ENCODE data around the gene TOP3A. TPM values are rescaled to one million over a fixed set of nuclear protein-coding genes. Genes with fewer than 3 reads are reported as not detected.

The TOP3A gene
- polyA plus RNA-seq, 1 experiment, result 13.0 TPM

DNA sequence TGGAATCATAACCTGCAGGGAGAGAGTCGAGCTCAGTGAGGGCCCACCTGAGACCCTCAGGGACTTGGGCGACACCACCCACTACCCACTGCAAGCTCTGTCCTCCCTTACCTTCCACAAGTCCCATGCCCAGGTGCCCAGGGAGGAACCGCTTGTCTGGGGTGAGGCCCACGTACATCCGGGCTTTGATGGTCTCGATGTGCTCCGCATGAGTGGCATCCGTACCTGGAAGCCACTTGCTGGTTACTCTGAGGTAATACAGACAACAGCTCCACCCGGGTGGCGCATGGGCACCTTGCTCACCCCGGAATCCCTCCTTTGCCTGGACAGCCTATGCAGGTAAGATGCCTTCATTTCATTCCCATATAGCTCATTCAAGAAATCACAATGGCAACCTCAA is 29.5 kb downstream of the TOP3A start:
- ChIA-PET POLR2A (no interaction called here), CTCF (interaction anchor here (1.4 kb wide), 1 partner anchor 35 kb away, joined by 3 read pairs; no protein-coding TSS in a partner anchor)
- H3K27me3 ChIP-seq (ENCODE audit: control insufficient read depth, insufficient read depth, low read length), result no peaks in the 10 kb centered on the region
- TF ChIP-seq, protein P1, sequence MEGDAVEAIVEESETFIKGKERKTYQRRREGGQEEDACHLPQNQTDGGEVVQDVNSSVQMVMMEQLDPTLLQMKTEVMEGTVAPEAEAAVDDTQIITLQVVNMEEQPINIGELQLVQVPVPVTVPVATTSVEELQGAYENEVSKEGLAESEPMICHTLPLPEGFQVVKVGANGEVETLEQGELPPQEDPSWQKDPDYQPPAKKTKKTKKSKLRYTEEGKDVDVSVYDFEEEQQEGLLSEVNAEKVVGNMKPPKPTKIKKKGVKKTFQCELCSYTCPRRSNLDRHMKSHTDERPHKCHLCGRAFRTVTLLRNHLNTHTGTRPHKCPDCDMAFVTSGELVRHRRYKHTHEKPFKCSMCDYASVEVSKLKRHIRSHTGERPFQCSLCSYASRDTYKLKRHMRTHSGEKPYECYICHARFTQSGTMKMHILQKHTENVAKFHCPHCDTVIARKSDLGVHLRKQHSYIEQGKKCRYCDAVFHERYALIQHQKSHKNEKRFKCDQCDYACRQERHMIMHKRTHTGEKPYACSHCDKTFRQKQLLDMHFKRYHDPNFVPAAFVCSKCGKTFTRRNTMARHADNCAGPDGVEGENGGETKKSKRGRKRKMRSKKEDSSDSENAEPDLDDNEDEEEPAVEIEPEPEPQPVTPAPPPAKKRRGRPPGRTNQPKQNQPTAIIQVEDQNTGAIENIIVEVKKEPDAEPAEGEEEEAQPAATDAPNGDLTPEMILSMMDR (IDR thresholded peaks at IDR 0.05; ENCODE audit: insufficient read depth, low read depth, low read length), result no peak
- H3K36me3 ChIP-seq (ENCODE audit: control insufficient read depth, insufficient read depth, low read length), result peaks cover 33% of the 10 kb centered on the region
- H3K4me3 ChIP-seq (ENCODE audit: low read depth, low read length), result no peak overlapping the region
- DNase-seq (ENCODE audit: low read depth), result no peak

DNA sequence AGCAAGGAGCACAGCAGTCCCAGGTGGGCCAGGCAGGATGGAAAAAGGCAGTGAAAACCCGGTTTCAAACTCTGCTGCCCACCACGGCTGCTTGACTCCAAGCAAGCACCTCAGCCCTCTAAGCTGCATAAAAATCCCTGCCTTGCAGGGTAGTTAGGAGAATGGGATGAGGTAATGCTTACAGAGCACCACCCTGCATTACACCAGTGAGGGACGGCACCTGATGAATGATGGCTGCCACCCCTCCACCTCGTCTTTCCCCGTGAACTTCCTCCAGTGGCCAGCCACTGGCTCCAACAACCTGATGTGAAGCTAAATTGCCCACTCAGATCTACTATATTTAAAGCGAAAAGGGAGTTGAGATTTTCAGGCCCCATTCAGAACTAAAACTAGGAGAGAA is 33.0 kb downstream of the TOP3A start:
- TF ChIP-seq, protein P1 (IDR thresholded peaks at IDR 0.05; ENCODE audit: insufficient read depth, low read depth, low read length), result no peak
- no peak for DNase-seq (ENCODE audit: low read depth)
- ChIA-PET CTCF (interaction anchor here (0.9 to 1.2 kb wide), 3 partner anchors 20 to 66 kb away, joined by 3 read pairs; no protein-coding TSS in a partner anchor), POLR2A (no interaction called here)
- H3K27me3 ChIP-seq (ENCODE audit: control insufficient read depth, insufficient read depth, low read length), result no peaks in the 10 kb centered on the region
- H3K4me3 ChIP-seq (ENCODE audit: low read depth, low read length), result no peak overlapping the region
- peaks cover 38% of the 10 kb centered on the region for H3K36me3 ChIP-seq (ENCODE audit: control insufficient read depth, insufficient read depth, low read length)

DNA sequence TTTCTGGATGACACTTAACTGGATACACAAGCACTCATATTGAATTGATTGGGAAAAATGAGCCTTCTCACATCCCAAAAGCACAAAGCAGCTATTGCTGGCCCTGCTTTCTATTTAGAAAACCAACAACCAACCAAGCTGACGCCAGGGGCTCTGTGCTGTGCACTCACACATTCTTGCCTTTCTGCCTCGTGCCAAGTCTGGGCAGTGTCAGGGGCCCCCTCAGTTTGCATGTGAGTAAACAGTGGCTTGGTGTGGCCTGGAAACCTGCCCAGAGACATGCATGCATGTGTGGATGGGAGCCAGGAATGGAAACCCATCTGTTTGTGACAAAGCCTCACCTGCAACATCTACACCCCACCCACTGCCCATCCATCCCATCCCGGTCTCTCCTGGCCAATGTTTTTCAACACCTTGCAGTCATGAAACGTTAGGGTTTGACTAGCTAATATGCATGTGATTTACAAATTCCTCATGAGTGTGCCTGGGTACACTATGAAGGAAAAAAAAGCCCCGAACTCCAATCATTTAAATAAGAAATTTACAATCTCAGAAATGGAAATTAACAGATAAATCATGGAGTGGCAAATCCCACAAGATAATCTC is 33.9 kb downstream of the TOP3A start:
- DNase-seq (ENCODE audit: low read depth), result no peak
- peaks cover 46% of the 10 kb centered on the region for H3K36me3 ChIP-seq (ENCODE audit: control insufficient read depth, insufficient read depth, low read length)
- H3K4me3 ChIP-seq (ENCODE audit: low read depth, low read length), result no peak overlapping the region
- CTCF ChIA-PET, result interaction anchor here (1.2 kb wide), 1 partner anchor 19 kb away, joined by 3 read pairs; no protein-coding TSS in a partner anchor
- TF ChIP-seq, protein P1 (IDR thresholded peaks at IDR 0.05; ENCODE audit: insufficient read depth, low read depth, low read length), result no peak
- POLR2A ChIA-PET, result no interaction called here
- H3K27me3 ChIP-seq (ENCODE audit: control insufficient read depth, insufficient read depth, low read length), result no peaks in the 10 kb centered on the region

DNA sequence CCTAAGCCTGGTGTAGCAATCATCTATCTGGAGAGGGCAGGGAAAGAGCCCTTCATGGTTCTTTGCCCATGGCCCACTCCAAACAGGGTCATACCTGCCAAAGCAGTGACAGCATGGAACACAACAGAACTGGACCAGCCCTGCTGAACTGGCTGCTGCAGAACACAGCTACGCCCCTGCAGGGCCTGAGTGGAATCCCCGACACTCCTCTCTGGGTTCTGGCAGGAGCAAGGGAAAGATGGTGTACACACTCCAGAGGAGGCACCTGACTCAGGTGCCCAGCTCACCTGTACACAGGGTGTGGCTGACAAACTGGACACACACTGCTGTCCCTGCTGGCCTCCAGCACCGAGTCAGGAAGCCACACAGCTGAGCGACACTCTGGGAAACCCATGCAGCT is 34.5 kb downstream of the TOP3A start:
- Histone ChIP-seq H3K4me3 (ENCODE audit: low read depth, low read length) (no peak overlapping the region), H3K36me3 (ENCODE audit: control insufficient read depth, insufficient read depth, low read length) (peaks cover 42% of the 10 kb centered on the region), H3K27me3 (ENCODE audit: control insufficient read depth, insufficient read depth, low read length) (no peaks in the 10 kb centered on the region)
- TF ChIP-seq, protein P1 (IDR thresholded peaks at IDR 0.05; ENCODE audit: insufficient read depth, low read depth, low read length), result no peak
- CTCF ChIA-PET, result no interaction called here
- POLR2A ChIA-PET, result no interaction called here
- DNase-seq (ENCODE audit: low read depth), result no peak

DNA sequence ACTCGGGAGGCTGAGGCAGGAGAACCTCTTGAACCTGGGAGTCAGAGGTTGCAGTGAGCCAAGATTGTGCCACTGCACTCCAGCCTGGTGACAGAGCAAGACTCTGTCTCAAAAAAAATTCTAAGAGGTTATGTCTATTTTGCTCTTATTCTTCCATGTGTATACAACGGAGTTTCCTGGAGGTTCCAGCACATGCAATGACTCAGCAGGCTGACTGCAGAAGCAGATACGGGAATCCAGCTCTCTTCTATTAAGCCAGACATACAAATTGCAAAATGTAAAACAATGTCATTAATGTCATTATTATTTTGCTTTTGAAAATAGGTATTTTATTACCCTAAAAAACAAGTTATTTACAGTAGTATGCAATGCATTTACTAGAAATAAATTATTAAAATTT is 35.9 kb downstream of the TOP3A start:
- ChIA-PET POLR2A (no interaction called here), CTCF (no interaction called here)
- no peaks in the 10 kb centered on the region for H3K27me3 ChIP-seq (ENCODE audit: control insufficient read depth, insufficient read depth, low read length)
- no peak for DNase-seq (ENCODE audit: low read depth)
- H3K4me3 ChIP-seq (ENCODE audit: low read depth, low read length), result no peak overlapping the region
- peaks cover 41% of the 10 kb centered on the region for H3K36me3 ChIP-seq (ENCODE audit: control insufficient read depth, insufficient read depth, low read length)
- TF ChIP-seq, protein P1 (IDR thresholded peaks at IDR 0.05; ENCODE audit: insufficient read depth, low read depth, low read length), result no peak
